Measurements from ENCODE around the gene TRIM27.
"Not testable (repeated sequence)": the region's sequence is repeated elsewhere in the genome, so short reads cannot be mapped to it uniquely, and the experiment has no call there.

GRCh38 chr6:28958561-28959243 lies 34.9 kb upstream of the TRIM27 start:
- TF ChIP-seq, protein P1, sequence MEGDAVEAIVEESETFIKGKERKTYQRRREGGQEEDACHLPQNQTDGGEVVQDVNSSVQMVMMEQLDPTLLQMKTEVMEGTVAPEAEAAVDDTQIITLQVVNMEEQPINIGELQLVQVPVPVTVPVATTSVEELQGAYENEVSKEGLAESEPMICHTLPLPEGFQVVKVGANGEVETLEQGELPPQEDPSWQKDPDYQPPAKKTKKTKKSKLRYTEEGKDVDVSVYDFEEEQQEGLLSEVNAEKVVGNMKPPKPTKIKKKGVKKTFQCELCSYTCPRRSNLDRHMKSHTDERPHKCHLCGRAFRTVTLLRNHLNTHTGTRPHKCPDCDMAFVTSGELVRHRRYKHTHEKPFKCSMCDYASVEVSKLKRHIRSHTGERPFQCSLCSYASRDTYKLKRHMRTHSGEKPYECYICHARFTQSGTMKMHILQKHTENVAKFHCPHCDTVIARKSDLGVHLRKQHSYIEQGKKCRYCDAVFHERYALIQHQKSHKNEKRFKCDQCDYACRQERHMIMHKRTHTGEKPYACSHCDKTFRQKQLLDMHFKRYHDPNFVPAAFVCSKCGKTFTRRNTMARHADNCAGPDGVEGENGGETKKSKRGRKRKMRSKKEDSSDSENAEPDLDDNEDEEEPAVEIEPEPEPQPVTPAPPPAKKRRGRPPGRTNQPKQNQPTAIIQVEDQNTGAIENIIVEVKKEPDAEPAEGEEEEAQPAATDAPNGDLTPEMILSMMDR (IDR thresholded peaks at IDR 0.05; ENCODE audit: borderline replicate concordance, extremely low read depth, low read length, poor library complexity, severe bottlenecking) = not testable (repeated sequence)
- TF ChIP-seq EZH2 (IDR thresholded peaks at IDR 0.05; ENCODE audit: borderline replicate concordance, low read depth, low read length, severe bottlenecking) = not testable (repeated sequence)
